ENCODE measurements around the gene SKIL. TPM values are rescaled to one million over a fixed set of nuclear protein-coding genes. Genes with fewer than 3 reads are reported as not detected.
A peak's percentile ranks its signal among the peaks of the same experiment; 100 is the strongest.

SKIL gene
- total and polyA plus RNA-seq, 7 donors: 6.0 to 52.6 (median 24.8) TPM

DNA sequence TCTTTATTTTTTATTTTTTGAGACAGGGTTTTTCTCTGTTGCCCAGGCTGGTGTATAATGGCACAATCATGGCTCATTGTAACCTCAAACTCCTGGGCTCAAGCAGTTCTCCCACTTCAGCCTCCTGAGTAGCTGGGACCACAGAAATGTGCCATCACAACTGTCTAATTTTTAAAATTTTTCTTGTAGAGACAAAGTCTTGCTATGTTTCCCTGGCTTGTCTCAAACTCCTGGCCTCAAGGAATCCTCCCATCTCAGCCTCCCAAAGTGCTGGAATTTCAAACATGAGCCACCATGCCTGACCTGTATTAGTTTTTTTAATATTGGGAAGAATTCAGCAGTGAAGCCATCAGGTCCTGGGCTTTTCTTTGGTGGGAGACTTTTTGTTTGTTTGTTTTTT is 47.6 kb downstream of the SKIL start:
- intact Hi-C loops (cut with DNase I): no loop called here
- no peak for DNase-seq
- H3K27me3 ChIP-seq: no peaks in the 10 kb centered on the region
- TF ChIP-seq POLR2AphosphoS5 (IDR thresholded peaks at IDR 0.05) (no peak), EP300 (IDR thresholded peaks at IDR 0.05) (no peak), POLR2A (IDR thresholded peaks at IDR 0.05) (no peak)
- TF ChIP-seq, protein P1, sequence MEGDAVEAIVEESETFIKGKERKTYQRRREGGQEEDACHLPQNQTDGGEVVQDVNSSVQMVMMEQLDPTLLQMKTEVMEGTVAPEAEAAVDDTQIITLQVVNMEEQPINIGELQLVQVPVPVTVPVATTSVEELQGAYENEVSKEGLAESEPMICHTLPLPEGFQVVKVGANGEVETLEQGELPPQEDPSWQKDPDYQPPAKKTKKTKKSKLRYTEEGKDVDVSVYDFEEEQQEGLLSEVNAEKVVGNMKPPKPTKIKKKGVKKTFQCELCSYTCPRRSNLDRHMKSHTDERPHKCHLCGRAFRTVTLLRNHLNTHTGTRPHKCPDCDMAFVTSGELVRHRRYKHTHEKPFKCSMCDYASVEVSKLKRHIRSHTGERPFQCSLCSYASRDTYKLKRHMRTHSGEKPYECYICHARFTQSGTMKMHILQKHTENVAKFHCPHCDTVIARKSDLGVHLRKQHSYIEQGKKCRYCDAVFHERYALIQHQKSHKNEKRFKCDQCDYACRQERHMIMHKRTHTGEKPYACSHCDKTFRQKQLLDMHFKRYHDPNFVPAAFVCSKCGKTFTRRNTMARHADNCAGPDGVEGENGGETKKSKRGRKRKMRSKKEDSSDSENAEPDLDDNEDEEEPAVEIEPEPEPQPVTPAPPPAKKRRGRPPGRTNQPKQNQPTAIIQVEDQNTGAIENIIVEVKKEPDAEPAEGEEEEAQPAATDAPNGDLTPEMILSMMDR (IDR thresholded peaks at IDR 0.05): no peak
- no peaks in the 10 kb centered on the region for H3K9me3 ChIP-seq
- H3K36me3 ChIP-seq: no peaks in the 10 kb centered on the region
- H3K4me1 ChIP-seq: no peaks in the 10 kb centered on the region
- H3K4me3 ChIP-seq: no peak overlapping the region
- H3K27ac ChIP-seq: no peak overlapping the region

DNA sequence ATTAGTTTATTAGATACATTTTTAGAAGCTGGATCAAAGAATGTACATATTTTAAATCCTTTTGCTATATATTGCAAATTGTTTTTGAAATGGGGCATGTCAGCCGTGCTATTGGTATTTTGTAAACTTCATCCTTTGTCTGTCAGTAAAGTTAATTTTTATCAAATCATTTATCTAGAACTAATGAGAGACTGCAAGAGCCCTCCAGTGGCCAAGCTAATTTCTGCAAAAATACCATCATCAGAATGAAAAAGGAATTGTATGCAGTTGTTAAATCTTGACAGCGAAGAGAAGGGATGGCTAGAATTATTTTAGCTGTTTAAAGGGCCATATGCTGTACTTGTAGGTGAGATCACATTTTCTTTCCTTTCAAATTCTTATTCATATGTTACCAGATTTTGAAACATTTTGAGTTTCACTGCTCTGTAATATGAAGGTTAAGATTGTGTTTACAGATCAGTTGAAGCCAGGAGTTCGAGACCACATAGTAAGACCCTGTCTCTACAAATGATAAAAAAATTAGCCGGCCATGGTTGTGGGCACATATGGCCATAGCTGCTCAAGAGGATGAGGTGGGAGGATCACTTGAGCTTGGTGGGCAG is 53.0 kb downstream of the SKIL start:
- WGBS, 2 donors: 51 to 65% methylated on average over 4 of the region's 4 CpGs

DNA sequence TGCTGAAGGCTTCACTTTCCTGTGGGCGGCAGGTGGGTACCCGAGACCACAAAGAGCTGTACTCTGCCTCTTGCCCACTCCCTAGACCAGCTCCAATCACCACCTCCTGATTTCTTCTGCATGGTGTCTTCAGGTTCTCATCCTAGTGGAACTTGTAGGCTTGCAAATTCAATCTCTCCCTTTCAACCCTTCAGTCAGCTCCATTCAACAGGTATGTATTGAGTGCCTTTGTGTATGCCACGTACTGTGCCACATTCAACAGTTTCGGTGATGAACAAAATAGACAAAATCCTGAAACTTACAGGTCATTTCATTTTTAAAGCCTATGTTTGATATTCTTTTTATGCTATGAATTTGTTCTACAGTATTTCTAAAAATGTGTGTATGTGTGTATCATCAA is 55.8 kb downstream of the SKIL start:
- no peak overlapping the region for H3K4me3 ChIP-seq
- peaks cover 1 to 24% (median 14%) of the 10 kb centered on the region in 3 donors for H3K27me3 ChIP-seq
- no peak for DNase-seq
- intact Hi-C loops (cut with DNase I): loop anchor here (5.0 to 10.0 kb wide), 2 partner anchors 101 to 282 kb away; no protein-coding TSS in a partner anchor
- TF ChIP-seq POLR2AphosphoS5 (IDR thresholded peaks at IDR 0.05) (no peak), EP300 (IDR thresholded peaks at IDR 0.05) (no peak), POLR2A (IDR thresholded peaks at IDR 0.05) (no peak)
- TF ChIP-seq, protein P1 (IDR thresholded peaks at IDR 0.05): no peak
- no peak overlapping the region for H3K27ac ChIP-seq
- H3K4me1 ChIP-seq: peaks cover 0 to 7% (median 3%) of the 10 kb centered on the region in 4 donors
- H3K9me3 ChIP-seq: no peaks in the 10 kb centered on the region
- H3K36me3 ChIP-seq: no peaks in the 10 kb centered on the region
- 97 to 98% methylated on average over 4 of the region's 4 CpGs for whole genome bisulfite sequencing, 2 donors

More for the DNA sequence above, 53.0 kb downstream of the SKIL start:
- H3K4me3 ChIP-seq: no peak overlapping the region
- intact Hi-C loops (cut with DNase I): loop anchor here (5.0 to 10.0 kb wide), 2 partner anchors 98 to 284 kb away; no protein-coding TSS in a partner anchor
- TF ChIP-seq POLR2A (IDR thresholded peaks at IDR 0.05): no peak
- TF ChIP-seq, protein P1 (IDR thresholded peaks at IDR 0.05): peak in 1 of 4 experiments; percentile 33
- H3K27ac ChIP-seq: no peak overlapping the region
- no peaks in the 10 kb centered on the region for H3K36me3 ChIP-seq
- DNase-seq: no peak
- H3K4me1 ChIP-seq: peaks cover 0 to 3% (median 0%) of the 10 kb centered on the region in 4 donors
- H3K27me3 ChIP-seq: no peaks in the 10 kb centered on the region
- no peaks in the 10 kb centered on the region for H3K9me3 ChIP-seq

DNA sequence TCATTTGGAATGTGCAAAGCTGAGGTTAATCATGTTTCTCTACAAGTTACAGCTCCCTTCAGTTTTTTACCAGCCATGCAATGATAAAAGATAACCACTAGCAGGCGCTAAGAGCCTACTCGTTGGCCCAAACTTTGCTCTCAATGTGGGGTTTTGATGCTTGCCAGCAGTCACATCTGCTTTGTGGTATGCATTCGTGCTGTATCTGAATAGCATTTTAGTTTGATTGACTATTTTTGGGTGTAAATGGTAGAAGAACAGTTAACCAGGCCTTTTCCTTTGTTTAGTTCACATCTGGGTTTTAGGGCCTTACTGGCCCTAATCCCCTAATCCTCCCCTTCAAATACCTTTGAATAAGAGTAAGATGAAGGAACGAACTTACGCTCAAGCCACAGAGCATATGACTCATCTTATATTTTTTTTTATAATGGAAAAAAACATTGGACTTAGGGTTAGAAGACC is 56.7 kb downstream of the SKIL start:
- TF ChIP-seq, protein P1 (IDR thresholded peaks at IDR 0.05): peak; percentile 20 to 79 (median 73)
- TF ChIP-seq EP300 (IDR thresholded peaks at IDR 0.05) (no peak), POLR2AphosphoS5 (IDR thresholded peaks at IDR 0.05) (peak in 1 of 4 donors; percentile 17), POLR2A (IDR thresholded peaks at IDR 0.05) (no peak)
- Histone ChIP-seq H3K4me1 (peaks cover 0 to 16% (median 12%) of the 10 kb centered on the region in 4 donors), H3K27me3 (peaks cover 11 to 34% (median 22%) of the 10 kb centered on the region in 3 donors), H3K9me3 (no peaks in the 10 kb centered on the region), H3K4me3 (no peak overlapping the region), H3K27ac (no peak overlapping the region), H3K36me3 (no peaks in the 10 kb centered on the region)
- WGBS, 2 donors: 30 to 31% methylated on average over 5 of the region's 5 CpGs
- DNase-seq: no peak
- intact Hi-C loops (cut with DNase I): loop anchor here (2.0 to 10.0 kb wide), 3 partner anchors 102 to 399 kb away; no protein-coding TSS in a partner anchor

All from sigmoid colon (tissue), 7 donors.